Kidney (tissue), 14 donors: ENCODE data around the gene LHPP. TPM values are rescaled to one million over a fixed set of nuclear protein-coding genes. Genes with fewer than 3 reads are reported as not detected.

ENCODE experiments used
- DNase-seq, 5 donors: peaks; one replicate each; pipeline ENCODE4 v3.0.0-alpha.2; 2013 to 2020
- FAIRE-seq: peaks from 2 replicates; lab custom pipeline; 2012; peaks lifted over from hg19 to GRCh38; lab: Jason Lieb, UNC
- H3K27ac ChIP-seq, 2 donors: one replicate each; pipeline ENCODE4 v1.7.0; 2013; ENCODE audit warnings: low read depth in 2 of 2, low read length in 2 of 2, inconsistent platforms in 1 of 2
- H3K27me3 ChIP-seq: one replicate; pipeline ENCODE4 v1.7.1; 2013; ENCODE audit warnings: low read length, inconsistent platforms; ENCODE audit not compliant: control insufficient read depth, insufficient read depth
- H3K36me3 ChIP-seq, 3 donors: one replicate each; pipeline versions ENCODE4 v1.7.0 to v1.7.1; 2013; ENCODE audit warnings: low read length in 3 of 3, control low read depth in 1 of 3, inconsistent platforms in 1 of 3; ENCODE audit not compliant: insufficient read depth in 3 of 3, control insufficient read depth in 2 of 3
- H3K4me1 ChIP-seq, 3 donors: one replicate each; pipeline versions ENCODE4 v1.7.0 to v1.7.1; 2013; ENCODE audit warnings: low read length in 3 of 3, inconsistent platforms in 1 of 3, low read depth in 1 of 3; ENCODE audit not compliant: control insufficient read depth in 2 of 3, insufficient read depth in 2 of 3
- H3K4me3 ChIP-seq, 3 donors: one replicate each; pipeline versions ENCODE4 v1.7.0 to v1.8.1; 2013; ENCODE audit warnings: low read length in 3 of 3, control low read depth in 1 of 3, inconsistent platforms in 1 of 3
- H3K9ac ChIP-seq, 3 donors: one replicate each; pipeline versions ENCODE4 v1.7.0 to v1.7.1; 2013; ENCODE audit warnings: low read length in 3 of 3, control low read depth in 1 of 3, inconsistent platforms in 1 of 3
- H3K9me3 ChIP-seq, 3 donors: one replicate each; pipeline versions ENCODE4 v1.7.0 to v1.7.1; 2013; ENCODE audit warnings: low read length in 3 of 3, control low read depth in 1 of 3, inconsistent platforms in 1 of 3; ENCODE audit not compliant: control insufficient read depth in 2 of 3, insufficient read depth in 1 of 3
- intact Hi-C: fragments of 100-400 bp; cut with DNase I; formaldehyde crosslinking; loops from one replicate; pipeline ENCODE4 v1.11.1; 2022
- polyA plus RNA-seq: library from polyadenylated mRNA; stranded (reverse); fragments of 350-450 nt; fragmentation: Illumina TruSeq; extraction: RNeasy Lipid Tissue Mini Kit (QIAGEN cat#74804); gene quantifications from one replicate; pipeline ENCODE4 v1.2.3, GENCODE V29; 2014; ENCODE audit warnings: low read depth, low replicate concordance; ENCODE audit not compliant: insufficient read depth
- total RNA-seq: library from RNA; stranded (reverse); fragmentation: NEBNext Ultra II Directional; extraction: Animal tissue kit (Norgen Biotek cat#: 25700); gene quantifications from one replicate; pipeline ENCODE4 v1.2.1, GENCODE V29; 2021
- TF ChIP-seq, protein P1 (sequence below): IDR thresholded peaks from 3 replicates; pipeline ENCODE4 v1.5.1; 2012; ENCODE audit warnings: mild to moderate bottlenecking, moderate library complexity, borderline replicate concordance; ENCODE audit not compliant: insufficient read depth; ENCODE audit errors: extremely low read depth
- donor health status: control.
- donor health status: control.
- donor health status: control.
- donor health status: control.
- donor health status: control.
- donor health status: DM: yes; HTN: yes; CAD: no.
- donor health status: Normal renal cell carcinoma (clear cell type).

LHPP gene
- total and polyA plus RNA-seq, 2 donors from 2014 or later, result 16.6 to 52.5 TPM

DNA sequence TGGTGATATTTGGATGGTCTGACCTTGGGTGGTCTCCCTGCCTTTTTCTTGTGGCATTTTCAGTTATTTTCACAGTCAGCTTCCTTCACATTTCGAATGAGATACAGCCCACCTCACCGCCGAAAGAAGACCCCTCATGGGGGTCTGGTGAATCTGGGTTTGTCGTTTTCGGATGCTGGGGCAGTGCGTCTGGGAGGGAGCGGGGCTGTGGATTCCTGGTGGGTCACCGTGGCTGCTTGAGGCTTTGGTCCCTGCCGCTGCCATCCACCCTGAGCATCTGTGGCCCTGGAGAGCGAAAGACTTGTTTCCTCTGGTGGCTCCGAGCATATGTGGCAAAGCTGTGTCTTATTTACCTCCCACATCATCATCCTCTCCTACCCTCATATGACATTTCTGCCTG lies 43.1 kb downstream of the LHPP start:
- Histone ChIP-seq H3K9ac (no peak overlapping the region), H3K27ac (no peak overlapping the region), H3K27me3 (no peaks in the 10 kb centered on the region), H3K36me3 (peaks cover 0 to 5% (median 4%) of the 10 kb centered on the region in 3 donors), H3K4me3 (no peak overlapping the region), H3K4me1 (no peaks in the 10 kb centered on the region), H3K9me3 (peaks cover 0 to 4% (median 0%) of the 10 kb centered on the region in 3 donors)
- intact Hi-C loops, result no loop called here
- DNase-seq (no peak), FAIRE-seq (no peak)
- TF ChIP-seq, protein P1, sequence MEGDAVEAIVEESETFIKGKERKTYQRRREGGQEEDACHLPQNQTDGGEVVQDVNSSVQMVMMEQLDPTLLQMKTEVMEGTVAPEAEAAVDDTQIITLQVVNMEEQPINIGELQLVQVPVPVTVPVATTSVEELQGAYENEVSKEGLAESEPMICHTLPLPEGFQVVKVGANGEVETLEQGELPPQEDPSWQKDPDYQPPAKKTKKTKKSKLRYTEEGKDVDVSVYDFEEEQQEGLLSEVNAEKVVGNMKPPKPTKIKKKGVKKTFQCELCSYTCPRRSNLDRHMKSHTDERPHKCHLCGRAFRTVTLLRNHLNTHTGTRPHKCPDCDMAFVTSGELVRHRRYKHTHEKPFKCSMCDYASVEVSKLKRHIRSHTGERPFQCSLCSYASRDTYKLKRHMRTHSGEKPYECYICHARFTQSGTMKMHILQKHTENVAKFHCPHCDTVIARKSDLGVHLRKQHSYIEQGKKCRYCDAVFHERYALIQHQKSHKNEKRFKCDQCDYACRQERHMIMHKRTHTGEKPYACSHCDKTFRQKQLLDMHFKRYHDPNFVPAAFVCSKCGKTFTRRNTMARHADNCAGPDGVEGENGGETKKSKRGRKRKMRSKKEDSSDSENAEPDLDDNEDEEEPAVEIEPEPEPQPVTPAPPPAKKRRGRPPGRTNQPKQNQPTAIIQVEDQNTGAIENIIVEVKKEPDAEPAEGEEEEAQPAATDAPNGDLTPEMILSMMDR, result no peak

DNA sequence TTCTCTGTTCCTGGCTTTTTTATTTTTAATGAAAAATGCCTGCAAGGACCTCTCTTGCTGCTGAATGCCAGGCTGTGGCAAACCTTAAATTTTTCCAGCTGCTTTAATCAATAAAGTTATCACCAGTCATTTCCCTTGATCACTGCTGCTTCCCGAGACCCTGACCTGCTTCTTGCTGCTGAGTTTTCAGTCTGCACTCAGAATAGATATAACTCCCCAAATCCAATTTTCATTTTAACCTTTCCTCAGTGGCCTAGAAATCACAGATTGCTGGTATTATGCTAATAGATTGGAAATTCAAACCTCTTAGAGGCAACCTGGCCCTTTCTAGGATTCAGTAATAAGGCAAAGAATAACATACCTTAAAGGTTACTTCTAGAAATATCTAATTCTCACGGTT lies 43.7 kb downstream of the LHPP start:
- DNase-seq (no peak), FAIRE-seq (no peak)
- intact Hi-C loops, result no loop called here
- Histone ChIP-seq H3K27me3 (no peaks in the 10 kb centered on the region), H3K4me1 (no peaks in the 10 kb centered on the region), H3K27ac (no peak overlapping the region), H3K36me3 (peaks cover 0 to 5% (median 4%) of the 10 kb centered on the region in 3 donors), H3K9ac (no peak overlapping the region), H3K4me3 (no peak overlapping the region), H3K9me3 (peaks cover 0 to 4% (median 0%) of the 10 kb centered on the region in 3 donors)
- TF ChIP-seq, protein P1, result no peak

DNA sequence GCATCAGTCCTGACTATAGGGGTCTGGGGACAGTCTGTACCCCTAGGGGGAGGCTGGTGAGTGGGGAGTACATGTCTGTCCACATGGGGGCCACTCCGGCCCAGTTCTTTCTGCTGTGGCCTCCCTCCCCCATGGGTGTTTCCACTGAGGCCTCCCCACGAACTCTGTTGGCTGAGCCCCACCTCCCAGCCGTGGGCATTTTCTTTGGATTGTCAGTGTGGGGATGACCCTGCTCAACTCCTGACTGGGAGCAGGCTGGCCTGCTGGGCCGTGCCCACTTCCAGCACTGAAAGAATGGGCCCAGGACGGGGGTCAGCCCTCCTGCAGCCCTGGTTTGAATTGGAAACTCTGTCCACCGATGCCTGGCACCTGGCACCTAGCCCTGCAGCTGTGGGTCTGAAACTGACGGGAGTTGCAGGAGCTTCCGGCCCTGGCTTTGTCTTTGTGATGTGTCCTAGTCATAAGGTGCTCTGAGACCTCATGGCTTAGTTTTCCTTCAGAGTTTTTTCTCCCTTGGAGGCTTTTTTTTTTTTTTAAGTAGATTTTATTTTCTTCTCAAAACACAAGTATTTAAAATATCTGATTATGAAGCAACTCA lies 46.5 kb downstream of the LHPP start:
- Histone ChIP-seq H3K9me3 (no peaks in the 10 kb centered on the region), H3K27me3 (no peaks in the 10 kb centered on the region), H3K36me3 (peaks cover 0 to 2% (median 0%) of the 10 kb centered on the region in 3 donors), H3K4me1 (no peaks in the 10 kb centered on the region), H3K27ac (no peak overlapping the region), H3K9ac (no peak overlapping the region), H3K4me3 (no peak overlapping the region)
- DNase-seq, result no peak
- TF ChIP-seq, protein P1, result no peak
- FAIRE-seq, result no peak
- intact Hi-C loops, result no loop called here
